Measurements from ENCODE around the gene VPS13D. TPM values are rescaled to one million over a fixed set of nuclear protein-coding genes. Genes with fewer than 3 reads are reported as not detected.

Gene VPS13D
- total and polyA plus RNA-seq, 2 experiments from 2014 or later, result 10.7 to 34.9 TPM

DNA sequence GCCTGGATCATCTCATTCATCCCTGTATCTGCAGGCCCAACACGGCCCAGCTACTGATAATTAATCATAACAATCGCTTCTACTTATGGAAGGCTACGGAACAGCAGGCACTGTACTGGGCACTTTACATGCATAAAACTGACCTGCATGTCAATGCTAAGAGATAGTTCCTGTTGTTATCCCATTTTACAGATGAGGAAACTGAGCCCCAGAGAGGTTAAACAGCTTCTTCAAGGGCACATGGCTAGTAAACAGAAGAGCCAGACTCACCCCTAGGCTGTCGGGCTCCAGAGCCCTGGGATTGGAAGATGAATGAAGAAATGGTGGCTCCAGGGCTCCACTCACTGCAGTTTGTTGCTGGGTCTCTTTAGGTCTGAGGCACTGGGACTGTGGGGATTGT, 27.3 kb upstream of the VPS13D start:
- H3K36me3 ChIP-seq (ENCODE audit: insufficient read depth), result no peaks in the 10 kb centered on the region
- H3F3A ChIP-seq (replicated peaks; ENCODE audit: low read depth), result no peaks in the 10 kb centered on the region
- Mint-ChIP-seq H3K27ac (no peak overlapping the region), H3K4me3 (no peak overlapping the region), H3K36me3 (ENCODE audit: low read depth) (no peaks in the 10 kb centered on the region), H3K9me3 (no peaks in the 10 kb centered on the region), H3K4me1 (peaks cover 25% of the 10 kb centered on the region), H3K27me3 (ENCODE audit: insufficient read depth, low read depth, poor library complexity) (peaks cover 2% of the 10 kb centered on the region)
- peaks cover 20% of the 10 kb centered on the region for H3K4me1 ChIP-seq (ENCODE audit: insufficient read depth)
- no peak overlapping the region for H3K27ac ChIP-seq (ENCODE audit: low read depth)
- no peak for TF ChIP-seq STAT1 (IDR thresholded peaks at IDR 0.05; ENCODE audit: unreplicated experiment)
- TF ChIP-seq CREB1 (CRISPR knock-in tag; IDR thresholded peaks at IDR 0.05; ENCODE audit: low read depth), result no peak
- TF ChIP-seq, protein P1, sequence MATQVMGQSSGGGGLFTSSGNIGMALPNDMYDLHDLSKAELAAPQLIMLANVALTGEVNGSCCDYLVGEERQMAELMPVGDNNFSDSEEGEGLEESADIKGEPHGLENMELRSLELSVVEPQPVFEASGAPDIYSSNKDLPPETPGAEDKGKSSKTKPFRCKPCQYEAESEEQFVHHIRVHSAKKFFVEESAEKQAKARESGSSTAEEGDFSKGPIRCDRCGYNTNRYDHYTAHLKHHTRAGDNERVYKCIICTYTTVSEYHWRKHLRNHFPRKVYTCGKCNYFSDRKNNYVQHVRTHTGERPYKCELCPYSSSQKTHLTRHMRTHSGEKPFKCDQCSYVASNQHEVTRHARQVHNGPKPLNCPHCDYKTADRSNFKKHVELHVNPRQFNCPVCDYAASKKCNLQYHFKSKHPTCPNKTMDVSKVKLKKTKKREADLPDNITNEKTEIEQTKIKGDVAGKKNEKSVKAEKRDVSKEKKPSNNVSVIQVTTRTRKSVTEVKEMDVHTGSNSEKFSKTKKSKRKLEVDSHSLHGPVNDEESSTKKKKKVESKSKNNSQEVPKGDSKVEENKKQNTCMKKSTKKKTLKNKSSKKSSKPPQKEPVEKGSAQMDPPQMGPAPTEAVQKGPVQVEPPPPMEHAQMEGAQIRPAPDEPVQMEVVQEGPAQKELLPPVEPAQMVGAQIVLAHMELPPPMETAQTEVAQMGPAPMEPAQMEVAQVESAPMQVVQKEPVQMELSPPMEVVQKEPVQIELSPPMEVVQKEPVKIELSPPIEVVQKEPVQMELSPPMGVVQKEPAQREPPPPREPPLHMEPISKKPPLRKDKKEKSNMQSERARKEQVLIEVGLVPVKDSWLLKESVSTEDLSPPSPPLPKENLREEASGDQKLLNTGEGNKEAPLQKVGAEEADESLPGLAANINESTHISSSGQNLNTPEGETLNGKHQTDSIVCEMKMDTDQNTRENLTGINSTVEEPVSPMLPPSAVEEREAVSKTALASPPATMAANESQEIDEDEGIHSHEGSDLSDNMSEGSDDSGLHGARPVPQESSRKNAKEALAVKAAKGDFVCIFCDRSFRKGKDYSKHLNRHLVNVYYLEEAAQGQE (IDR thresholded peaks at IDR 0.05; ENCODE audit: unreplicated experiment), result no peak
- no peak for TF ChIP-seq ZNF114 (CRISPR knock-in tag; IDR thresholded peaks at IDR 0.05)
- TF ChIP-seq ZNF331 (CRISPR knock-in tag; IDR thresholded peaks at IDR 0.05; ENCODE audit: low read depth), result no peak
- TF ChIP-seq EZH2phosphoT487 (IDR thresholded peaks at IDR 0.05; ENCODE audit: unreplicated experiment), result no peak
- TF ChIP-seq POLR2AphosphoS5 (IDR thresholded peaks at IDR 0.05; ENCODE audit: low read depth), result no peak
- no peaks in the 10 kb centered on the region for H4K20me1 ChIP-seq (replicated peaks; ENCODE audit: insufficient read depth)
- H3K4me3 ChIP-seq, result no peak overlapping the region
- H3K9me2 ChIP-seq (ENCODE audit: insufficient read depth), result no peaks in the 10 kb centered on the region
- H3K79me2 ChIP-seq (replicated peaks; ENCODE audit: insufficient read depth), result no peaks in the 10 kb centered on the region
- H2AFZ ChIP-seq, result no peak overlapping the region
- no peak overlapping the region for H3K4me2 ChIP-seq
- ATAC-seq (no peak), DNase-seq (ENCODE audit: low spot score) (no peak)
- H3K27me3 ChIP-seq (ENCODE audit: insufficient read depth), result no peaks in the 10 kb centered on the region

DNA sequence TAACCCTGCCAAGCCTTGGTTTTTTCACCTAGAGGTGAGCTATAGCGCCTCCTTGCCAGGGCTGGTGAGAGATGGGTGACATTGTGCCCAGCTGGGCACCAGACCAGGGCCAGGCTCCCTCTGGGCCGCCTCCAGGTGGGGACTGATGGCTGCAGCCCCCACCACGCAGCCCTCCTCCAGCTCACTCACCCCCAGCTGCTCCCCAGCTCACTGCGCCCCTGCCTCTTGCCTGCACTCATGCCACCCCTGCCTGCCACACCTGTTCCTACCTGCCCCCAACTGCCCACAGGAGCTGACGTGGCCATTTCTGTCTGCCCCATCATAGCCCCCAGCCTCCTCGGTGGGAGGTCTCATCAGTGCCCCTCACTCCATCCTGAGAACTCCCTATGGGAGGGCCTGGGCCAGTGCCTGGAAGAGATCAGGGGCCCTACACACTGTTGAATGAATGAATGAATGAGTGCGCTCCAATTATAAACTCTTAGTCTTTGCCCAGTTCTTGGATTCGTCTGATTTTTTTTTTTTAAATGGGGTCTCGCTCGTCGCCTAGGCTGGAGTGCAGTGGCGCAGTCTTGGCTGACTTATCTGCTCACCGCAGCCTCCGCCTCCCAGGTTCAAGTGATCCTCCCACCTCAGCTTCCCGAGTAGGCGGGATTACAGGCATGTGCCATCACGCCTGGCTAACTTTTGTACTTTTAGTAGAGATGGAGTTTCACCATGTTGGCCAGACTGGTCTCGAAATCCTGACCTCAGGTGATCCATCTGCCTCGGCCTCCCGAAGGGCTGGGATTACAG, 26.4 kb upstream of the VPS13D start:
- H3K4me1 Mint-ChIP-seq, result peaks cover 32% of the 10 kb centered on the region
- ATAC-seq, result no peak
- Histone ChIP-seq H3K27me3 (ENCODE audit: insufficient read depth) (no peaks in the 10 kb centered on the region), H3K4me2 (no peak overlapping the region; the same call in 1 of the 2 replicates), H3K27ac (ENCODE audit: low read depth) (no peak overlapping the region), H2AFZ (peak overlapping the region; percentile 72; the same call in 1 of the 2 replicates), H3K79me2 (replicated peaks; ENCODE audit: insufficient read depth) (no peaks in the 10 kb centered on the region), H3K9me2 (ENCODE audit: insufficient read depth) (no peaks in the 10 kb centered on the region), H3K36me3 (ENCODE audit: insufficient read depth) (no peaks in the 10 kb centered on the region), H3K4me3 (no peak overlapping the region), H4K20me1 (replicated peaks; ENCODE audit: insufficient read depth) (no peaks in the 10 kb centered on the region), H3F3A (replicated peaks; ENCODE audit: low read depth) (no peaks in the 10 kb centered on the region), H3K4me1 (ENCODE audit: insufficient read depth) (peaks cover 20% of the 10 kb centered on the region)
- H3K36me3 Mint-ChIP-seq (ENCODE audit: low read depth), result no peaks in the 10 kb centered on the region
- peaks cover 3% of the 10 kb centered on the region for H3K27me3 Mint-ChIP-seq (ENCODE audit: insufficient read depth, low read depth, poor library complexity)
- H3K9me3 Mint-ChIP-seq, result no peaks in the 10 kb centered on the region
- no peak for DNase-seq (ENCODE audit: low spot score)
- H3K4me3 Mint-ChIP-seq, result no peak overlapping the region
- no peak overlapping the region for H3K27ac Mint-ChIP-seq
- TF ChIP-seq EZH2 (IDR thresholded peaks at IDR 0.05; ENCODE audit: low read depth, unreplicated experiment) (no peak), JUNB (IDR thresholded peaks at IDR 0.05; ENCODE audit: unreplicated experiment) (no peak), CREB1 (CRISPR knock-in tag; IDR thresholded peaks at IDR 0.05; ENCODE audit: low read depth) (no peak), ZNF114 (CRISPR knock-in tag; IDR thresholded peaks at IDR 0.05) (no peak), NANOG (IDR thresholded peaks at IDR 0.05; ENCODE audit: borderline replicate concordance) (no peak), STAT1 (IDR thresholded peaks at IDR 0.05; ENCODE audit: unreplicated experiment) (no peak), EZH2phosphoT487 (IDR thresholded peaks at IDR 0.05; ENCODE audit: unreplicated experiment) (no peak)
- TF ChIP-seq, protein P2, sequence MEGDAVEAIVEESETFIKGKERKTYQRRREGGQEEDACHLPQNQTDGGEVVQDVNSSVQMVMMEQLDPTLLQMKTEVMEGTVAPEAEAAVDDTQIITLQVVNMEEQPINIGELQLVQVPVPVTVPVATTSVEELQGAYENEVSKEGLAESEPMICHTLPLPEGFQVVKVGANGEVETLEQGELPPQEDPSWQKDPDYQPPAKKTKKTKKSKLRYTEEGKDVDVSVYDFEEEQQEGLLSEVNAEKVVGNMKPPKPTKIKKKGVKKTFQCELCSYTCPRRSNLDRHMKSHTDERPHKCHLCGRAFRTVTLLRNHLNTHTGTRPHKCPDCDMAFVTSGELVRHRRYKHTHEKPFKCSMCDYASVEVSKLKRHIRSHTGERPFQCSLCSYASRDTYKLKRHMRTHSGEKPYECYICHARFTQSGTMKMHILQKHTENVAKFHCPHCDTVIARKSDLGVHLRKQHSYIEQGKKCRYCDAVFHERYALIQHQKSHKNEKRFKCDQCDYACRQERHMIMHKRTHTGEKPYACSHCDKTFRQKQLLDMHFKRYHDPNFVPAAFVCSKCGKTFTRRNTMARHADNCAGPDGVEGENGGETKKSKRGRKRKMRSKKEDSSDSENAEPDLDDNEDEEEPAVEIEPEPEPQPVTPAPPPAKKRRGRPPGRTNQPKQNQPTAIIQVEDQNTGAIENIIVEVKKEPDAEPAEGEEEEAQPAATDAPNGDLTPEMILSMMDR (conservative IDR thresholded peaks at IDR 0.05; ENCODE audit: low read depth in 2 of 2), result no peak
- TF ChIP-seq, protein P3, sequence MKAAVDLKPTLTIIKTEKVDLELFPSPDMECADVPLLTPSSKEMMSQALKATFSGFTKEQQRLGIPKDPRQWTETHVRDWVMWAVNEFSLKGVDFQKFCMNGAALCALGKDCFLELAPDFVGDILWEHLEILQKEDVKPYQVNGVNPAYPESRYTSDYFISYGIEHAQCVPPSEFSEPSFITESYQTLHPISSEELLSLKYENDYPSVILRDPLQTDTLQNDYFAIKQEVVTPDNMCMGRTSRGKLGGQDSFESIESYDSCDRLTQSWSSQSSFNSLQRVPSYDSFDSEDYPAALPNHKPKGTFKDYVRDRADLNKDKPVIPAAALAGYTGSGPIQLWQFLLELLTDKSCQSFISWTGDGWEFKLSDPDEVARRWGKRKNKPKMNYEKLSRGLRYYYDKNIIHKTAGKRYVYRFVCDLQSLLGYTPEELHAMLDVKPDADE (IDR thresholded peaks at IDR 0.05), result no peak

All from GM23338 (cell line).